ENCODE results near the gene POLR2E.

POLR2E gene

GRCh38 chr19:1093811-1094553, 1.2 kb downstream of the POLR2E start:
- DNase-seq (ENCODE audit: low spot score), result no peak

DNA sequence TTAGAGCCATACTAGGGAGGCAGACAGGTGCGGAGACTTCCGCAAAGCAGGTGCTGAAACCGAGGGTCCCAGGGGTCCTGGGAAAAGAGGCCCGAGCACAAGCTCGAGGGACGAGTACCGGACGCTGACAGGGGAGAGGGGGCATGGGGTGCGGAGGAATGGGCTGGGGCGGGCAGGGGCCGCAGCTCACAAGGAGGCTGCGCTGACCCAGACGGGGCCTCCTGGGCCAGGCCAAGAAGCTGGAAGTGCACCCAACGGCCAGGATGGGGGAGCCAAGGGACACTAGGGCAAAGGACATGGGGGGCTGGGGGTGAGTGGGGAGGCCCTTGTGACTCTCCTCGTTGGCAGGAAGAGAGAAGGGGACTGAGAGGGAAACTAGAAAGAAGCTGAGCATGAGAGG, 1.8 kb downstream of the POLR2E start:
- no peak for DNase-seq (ENCODE audit: low spot score)

GRCh38 chr19:1091544-1092175, 3.5 kb downstream of the POLR2E start:
- DNase-seq (ENCODE audit: low spot score), result no peak

GRCh38 chr19:1090731-1091543, 4.2 kb downstream of the POLR2E start:
- no peak for DNase-seq (ENCODE audit: low spot score)

DNA sequence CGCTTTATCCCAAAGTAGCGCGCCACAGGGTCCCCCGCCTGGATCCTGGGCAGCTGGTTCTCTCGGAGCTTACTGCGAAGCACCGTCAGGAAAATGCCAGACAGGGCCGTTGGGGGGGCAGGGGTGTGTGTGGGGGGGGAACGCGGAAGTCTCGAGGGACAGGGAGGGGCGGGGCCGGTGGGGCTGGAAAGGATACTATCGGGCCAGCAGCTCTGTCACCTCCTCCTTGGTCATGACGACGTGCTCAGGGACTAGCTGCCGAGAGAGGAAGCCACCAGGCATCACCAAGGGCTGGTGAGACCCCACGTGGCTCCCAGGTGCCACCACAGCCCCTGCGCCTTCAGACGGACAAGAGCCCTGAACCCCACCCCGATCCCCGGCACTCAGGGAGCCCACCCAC, 5.3 kb downstream of the POLR2E start:
- DNase-seq (ENCODE audit: low spot score), result no peak

- no peak for DNase-seq (ENCODE audit: low spot score)
Observed at GRCh38 chr19:1089126-1089771, 5.9 kb downstream of the POLR2E start.

GRCh38 chr19:1088416-1089010, 6.7 kb downstream of the POLR2E start:
- no peak for DNase-seq (ENCODE audit: low spot score)

DNA sequence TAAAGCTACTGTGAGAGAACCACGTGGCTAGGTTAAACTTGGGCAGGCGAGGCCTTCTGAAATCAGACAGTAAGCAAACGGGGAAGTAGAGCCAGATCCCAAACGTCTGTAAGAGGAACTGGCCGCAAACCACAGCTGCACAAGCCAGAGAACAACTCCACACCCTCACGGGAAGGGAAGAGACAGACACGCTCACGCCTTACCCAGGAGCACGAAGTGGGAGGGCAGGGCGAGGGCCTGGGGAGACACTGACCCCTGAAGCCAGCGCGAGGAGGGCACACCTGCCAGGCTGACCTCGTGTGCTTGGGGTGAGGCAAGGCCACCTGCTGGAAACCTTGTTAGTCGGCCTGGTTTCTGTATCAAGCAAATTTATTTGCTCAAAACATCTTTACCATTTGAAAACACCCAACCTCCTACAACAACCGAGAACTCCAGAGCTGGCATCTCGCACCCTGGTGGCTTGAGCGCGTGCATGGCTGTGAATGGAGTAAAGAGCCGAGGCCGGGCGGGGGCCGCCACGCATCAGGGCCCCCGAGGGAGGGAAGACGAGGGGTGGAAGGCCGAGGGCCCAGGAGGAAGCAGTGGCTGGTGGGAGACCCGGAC, 7.3 kb downstream of the POLR2E start:
- DNase-seq (ENCODE audit: low spot score), result peak; percentile 52

GRCh38 chr19:1086613-1087012, 8.6 kb downstream of the POLR2E start:
- no peak for DNase-seq (ENCODE audit: low spot score)

DNA sequence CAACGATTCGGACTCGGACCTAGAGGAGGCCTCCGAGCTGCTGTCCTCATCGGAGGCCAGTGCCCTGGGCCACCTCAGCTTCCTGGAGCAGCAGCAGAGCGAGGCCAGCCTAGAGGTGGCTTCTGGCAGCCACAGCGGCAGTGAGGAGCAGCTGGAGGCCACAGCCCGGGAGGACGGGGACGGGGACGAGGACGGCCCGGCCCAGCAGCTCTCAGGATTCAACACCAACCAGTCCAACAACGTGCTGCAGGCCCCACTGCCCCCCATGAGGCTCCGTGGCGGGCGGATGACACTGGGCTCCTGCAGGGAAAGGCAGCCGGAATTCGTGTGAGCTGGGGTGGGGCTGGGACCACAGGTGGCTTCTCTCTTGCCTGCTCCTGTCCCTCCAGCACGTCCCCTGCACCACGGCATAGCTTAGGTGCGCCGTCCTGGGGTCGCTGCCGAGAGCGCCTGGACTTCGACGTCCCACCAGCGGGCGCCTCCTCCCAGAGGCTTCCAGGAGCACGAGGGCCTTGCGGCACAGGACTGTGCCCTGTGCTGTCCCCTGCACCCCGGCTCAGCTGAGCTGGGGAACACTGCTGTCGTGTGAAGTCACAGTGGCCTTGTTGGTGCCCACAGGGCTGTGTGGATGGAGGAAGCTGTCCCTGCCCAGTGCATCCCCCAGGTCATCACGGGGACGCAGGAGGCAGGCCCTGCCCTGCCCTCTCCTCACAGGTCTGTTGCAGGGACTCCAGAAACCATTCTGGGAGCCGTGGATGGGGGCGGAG, 9.3 kb downstream of the POLR2E start:
- DNase-seq (ENCODE audit: low spot score), result no peak

- DNase-seq (ENCODE audit: low spot score), result no peak
Observed at GRCh38 chr19:1085053-1085658, 10.0 kb downstream of the POLR2E start.

DNA sequence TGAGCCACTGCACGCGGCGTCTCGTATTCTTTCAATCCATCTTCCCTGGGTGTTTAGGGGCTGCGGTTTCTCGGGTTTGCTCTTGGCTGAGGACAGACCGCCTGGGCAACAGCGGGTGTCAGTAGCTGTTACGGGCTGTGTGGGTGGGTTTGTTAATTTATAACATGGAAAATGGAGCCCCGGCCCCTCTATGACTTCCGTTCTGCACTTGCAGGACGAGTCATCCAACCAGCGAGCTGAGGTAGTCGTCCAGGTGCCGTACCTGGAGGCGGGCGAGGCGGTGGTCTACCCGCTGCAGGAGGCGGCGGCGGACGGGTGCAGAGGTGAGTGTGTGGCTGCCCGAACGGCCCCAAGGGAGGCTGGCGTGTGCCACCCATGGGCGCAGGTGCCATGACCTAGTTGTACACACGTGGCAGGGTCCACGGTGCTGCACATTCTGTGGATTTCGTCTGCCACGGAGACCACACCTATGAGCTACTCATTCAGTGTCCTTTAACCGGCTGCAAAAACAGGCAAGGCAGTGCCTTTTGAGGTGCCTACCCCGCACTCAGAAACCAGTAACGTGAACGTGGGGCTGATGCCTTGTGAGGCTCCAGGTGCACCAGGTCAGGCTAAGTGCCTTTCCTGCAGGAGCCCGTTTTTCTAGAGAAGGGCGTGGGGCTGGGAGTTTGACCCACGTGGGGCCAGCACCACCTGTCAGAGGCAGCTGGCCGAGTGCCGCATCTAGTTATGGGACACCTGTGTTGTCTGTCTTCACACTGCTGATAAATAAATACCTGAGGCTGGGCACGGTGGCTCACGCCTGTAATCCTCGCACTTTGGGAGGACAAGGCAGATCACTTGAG, 10.9 kb downstream of the POLR2E start:
- no peak for DNase-seq (ENCODE audit: low spot score)

DNA sequence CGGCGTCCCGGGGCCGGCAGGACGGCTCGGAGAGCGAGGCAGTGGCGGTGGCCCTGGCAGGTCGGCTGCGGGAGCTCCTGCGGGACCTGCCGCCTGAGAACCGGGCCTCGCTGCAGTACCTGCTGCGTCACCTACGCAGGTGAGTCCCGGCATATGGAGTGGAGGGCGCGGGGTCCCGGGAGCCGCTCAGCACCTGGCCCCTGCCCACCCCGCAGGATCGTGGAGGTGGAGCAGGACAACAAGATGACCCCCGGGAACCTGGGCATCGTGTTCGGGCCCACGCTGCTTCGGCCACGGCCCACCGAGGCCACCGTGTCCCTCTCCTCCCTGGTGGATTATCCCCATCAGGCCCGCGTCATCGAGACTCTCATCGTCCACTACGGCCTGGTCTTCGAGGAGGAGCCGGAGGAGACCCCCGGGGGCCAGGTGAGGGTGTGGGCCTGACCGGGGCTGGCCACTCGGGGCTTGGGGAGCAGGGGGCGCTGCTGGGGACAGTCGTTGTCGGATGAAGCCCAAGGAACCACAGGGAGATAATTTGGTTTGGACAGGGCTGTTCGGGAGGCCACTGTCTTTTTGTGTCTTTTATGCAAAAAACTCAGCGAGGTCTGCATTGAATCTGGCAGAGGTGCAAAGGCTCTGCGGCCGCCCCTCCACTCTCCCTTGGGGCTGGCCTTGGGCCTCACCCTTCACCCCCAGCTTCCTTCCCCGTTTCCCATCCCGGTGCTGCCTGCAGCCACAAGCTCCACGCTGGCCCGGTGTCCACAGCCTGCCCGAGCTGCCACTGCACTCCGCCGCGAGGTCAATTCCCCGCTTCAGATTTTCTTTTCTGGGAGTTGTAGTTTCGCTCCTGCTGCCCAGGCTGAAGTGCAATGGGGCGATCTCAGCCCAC, 12.0 kb downstream of the POLR2E start:
- no peak for DNase-seq (ENCODE audit: low spot score)

- DNase-seq (ENCODE audit: low spot score), result peak; percentile 83
Observed at GRCh38 chr19:1082165-1082927, 12.8 kb downstream of the POLR2E start.

GRCh38 chr19:1081301-1082164, 13.6 kb downstream of the POLR2E start:
- no peak for DNase-seq (ENCODE audit: low spot score)

- no peak for DNase-seq (ENCODE audit: low spot score)
Observed at GRCh38 chr19:1080360-1081161, 14.6 kb downstream of the POLR2E start.
